GM23248 (cell line): ENCODE measurements around the gene NFATC3. TPM values are rescaled to one million over a fixed set of nuclear protein-coding genes. Genes with fewer than 3 reads are reported as not detected.

ENCODE experiments used
- DNase-seq: peaks from one replicate; pipeline ENCODE4 v3.0.0-alpha.2; 2015
- H2AFZ ChIP-seq: fragments of 200-600 bp; sonication (generic); 2 replicates; pipeline ENCODE4 v1.6.1; 2016; ENCODE audit warnings: antibody characterized with exemption
- H3F3A ChIP-seq: fragments of 200-600 bp; sonication (generic); 2 replicates; pipeline ENCODE4 v1.6.1; 2016; ENCODE audit warnings: mild to moderate bottlenecking, antibody characterized with exemption, mixed run types; ENCODE audit not compliant: insufficient read depth
- H3K27ac ChIP-seq: fragments of 200-600 bp; sonication (generic); 2 replicates; pipeline ENCODE4 v1.5.1; 2016; ENCODE audit warnings: mild to moderate bottlenecking
- H3K27me3 ChIP-seq: fragments of 200-600 bp; sonication (generic); replicated peaks from 2 replicates; pipeline ENCODE4 v1.6.1; 2016; ENCODE audit warnings: mild to moderate bottlenecking; ENCODE audit not compliant: insufficient read depth
- H3K36me3 ChIP-seq: fragments of 200-600 bp; sonication (generic); 2 replicates; pipeline ENCODE4 v1.6.1; 2016; ENCODE audit warnings: low read depth, mild to moderate bottlenecking
- H3K4me1 ChIP-seq: fragments of 200-600 bp; sonication (generic); 2 replicates; pipeline ENCODE4 v1.6.1; 2016; ENCODE audit warnings: mild to moderate bottlenecking; ENCODE audit not compliant: insufficient read depth
- H3K4me2 ChIP-seq: fragments of 200-600 bp; sonication (generic); one replicate; pipeline ENCODE4 v1.6.1; 2016; ENCODE audit warnings: mild to moderate bottlenecking; ENCODE audit not compliant: unreplicated experiment
- H3K4me3 ChIP-seq: fragments of 200-600 bp; sonication (generic); 2 replicates; pipeline ENCODE4 v1.5.1; 2016; ENCODE audit warnings: mild to moderate bottlenecking
- H3K79me2 ChIP-seq: fragments of 200-600 bp; sonication (generic); 2 replicates; pipeline ENCODE4 v1.6.1; 2016; ENCODE audit warnings: mild to moderate bottlenecking; ENCODE audit not compliant: insufficient read depth
- H3K9ac ChIP-seq: fragments of 200-600 bp; sonication (generic); 2 replicates; pipeline ENCODE4 v1.6.1; 2016; ENCODE audit warnings: mild to moderate bottlenecking
- H3K9me2 ChIP-seq: fragments of 200-600 bp; sonication (generic); 2 replicates; pipeline ENCODE4 v1.6.1; 2016; ENCODE audit warnings: mixed run types, mild to moderate bottlenecking, moderate library complexity; ENCODE audit not compliant: insufficient read depth
- H3K9me3 ChIP-seq: fragments of 200-600 bp; sonication (generic); one replicate; pipeline ENCODE4 v1.6.1; 2017; ENCODE audit warnings: low read depth
- H4K20me1 ChIP-seq: fragments of 200-600 bp; sonication (generic); 2 replicates; pipeline ENCODE4 v1.6.0; 2016; ENCODE audit not compliant: insufficient read depth
- EZH2 ChIP-seq: fragments of 200-600 bp; sonication (generic); IDR thresholded peaks from 2 replicates; pipeline ENCODE4 v1.6.1; 2018; ENCODE audit warnings: antibody characterized with exemption, mild to moderate bottlenecking; ENCODE audit not compliant: insufficient read depth, poor library complexity, severe bottlenecking
- EZH2phosphoT487 ChIP-seq: fragments of 200-600 bp; sonication (generic); IDR thresholded peaks from 2 replicates; pipeline ENCODE4 v1.6.1; 2018; ENCODE audit warnings: antibody characterized with exemption, moderate library complexity, mild to moderate bottlenecking, low read depth; ENCODE audit not compliant: insufficient read depth
- WGBS, 2 experiments: methylation state at CpG; one replicate each; pipeline ENCODE4 v1.1.6; 2015 to 2017; ENCODE audit warnings: low lambda C conversion rate in 2 of 2, low coverage in 1 of 2; ENCODE audit errors: missing lambda C conversion rate in 2 of 2; 5-methylcytosine and 5-hydroxymethylcytosine counted together
- in situ Hi-C: fragments of 300-500 bp; cut with MboI; formaldehyde crosslinking; loops from 2 replicates; pipeline ENCODE4 v1.15.0; 2020
- polyA plus RNA-seq: library from polyadenylated mRNA; unstranded; fragments of >200 nt; fragmentation: Nextera tagmentation; extraction: Ambion mirVana; gene quantifications from 2 replicates; pipeline ENCODE4 v1.2.1, GENCODE V29; 2016
- total RNA-seq: library from RNA; depleted of rRNA; stranded (reverse); fragments of >200 nt; shearing (Covaris generic); gene quantifications from 2 replicates; pipeline ENCODE4 v1.2.3, GENCODE V29; 2014

The NFATC3 gene
- total and polyA plus RNA-seq, 2 experiments from 2014 or later, result 10.2 to 14.2 TPM

- Histone ChIP-seq H3K27ac (peak overlapping the region; percentile 81), H3K79me2 (peaks cover 58% of the 10 kb centered on the region), H4K20me1 (no peaks in the 10 kb centered on the region), H2AFZ (peak overlapping the region; percentile 90), H3K27me3 (no peaks in the 10 kb centered on the region), H3K9ac (peak overlapping the region; percentile 90), H3F3A (peaks cover 23% of the 10 kb centered on the region), H3K36me3 (no peaks in the 10 kb centered on the region), H3K4me2 (peak overlapping the region; percentile 95), H3K9me2 (no peaks in the 10 kb centered on the region), H3K4me3 (peak overlapping the region; percentile 95), H3K4me1 (peaks cover 26% of the 10 kb centered on the region), H3K9me3 (no peaks in the 10 kb centered on the region)
- in situ Hi-C loops, result no loop called here
- 1 to 3% methylated on average over 6 of the region's 6 CpGs for WGBS, 2 experiments
- TF ChIP-seq EZH2phosphoT487 (no peak), EZH2 (no peak)
- peak; percentile 75 for DNase-seq
Measured at GRCh38 chr16:68086336-68086841, 1.2 kb downstream of the NFATC3 start.

GRCh38 chr16:68086860-68087268 lies 1.7 kb downstream of the NFATC3 start:
- Histone ChIP-seq H2AFZ (peak overlapping the region; percentile 90), H3K9me3 (no peaks in the 10 kb centered on the region), H3K4me1 (peaks cover 31% of the 10 kb centered on the region), H3F3A (peaks cover 27% of the 10 kb centered on the region), H3K9me2 (no peaks in the 10 kb centered on the region), H3K27ac (peak overlapping the region; percentile 81), H3K79me2 (peaks cover 63% of the 10 kb centered on the region), H3K27me3 (no peaks in the 10 kb centered on the region), H3K4me3 (peak overlapping the region; percentile 95), H4K20me1 (no peaks in the 10 kb centered on the region), H3K9ac (peak overlapping the region; percentile 90), H3K36me3 (no peaks in the 10 kb centered on the region), H3K4me2 (peak overlapping the region; percentile 95)
- TF ChIP-seq EZH2phosphoT487 (no peak), EZH2 (no peak)
- in situ Hi-C loops, result no loop called here
- peak; percentile 53 for DNase-seq
- 6 to 8% methylated on average over 6 of the region's 6 CpGs for WGBS, 2 experiments

- Histone ChIP-seq H3K4me2 (peak overlapping the region; percentile 95), H3K79me2 (peaks cover 71% of the 10 kb centered on the region), H3K27ac (no peak overlapping the region), H3K4me3 (peak overlapping the region; percentile 95), H3K9ac (peak overlapping the region; percentile 90; the same call in 1 of the 2 replicates), H3K4me1 (peaks cover 35% of the 10 kb centered on the region), H3K9me3 (no peaks in the 10 kb centered on the region), H2AFZ (no peak overlapping the region), H3F3A (peaks cover 29% of the 10 kb centered on the region), H3K36me3 (no peaks in the 10 kb centered on the region), H4K20me1 (no peaks in the 10 kb centered on the region), H3K27me3 (no peaks in the 10 kb centered on the region), H3K9me2 (no peaks in the 10 kb centered on the region)
- DNase-seq, result no peak
- in situ Hi-C loops, result no loop called here
- TF ChIP-seq EZH2, result no peak
- no peak for TF ChIP-seq EZH2phosphoT487
- 80% methylated on average over 2 of the region's 2 CpGs for whole genome bisulfite sequencing, 2 experiments
Measured at GRCh38 chr16:68087688-68088087, 2.5 kb downstream of the NFATC3 start.

- DNase-seq, result no peak
- Histone ChIP-seq H3K9me3 (no peaks in the 10 kb centered on the region), H3K27me3 (no peaks in the 10 kb centered on the region), H3K4me3 (no peak overlapping the region), H3K4me1 (peaks cover 35% of the 10 kb centered on the region), H3F3A (peaks cover 29% of the 10 kb centered on the region), H3K9me2 (no peaks in the 10 kb centered on the region), H2AFZ (no peak overlapping the region), H3K27ac (no peak overlapping the region), H3K36me3 (no peaks in the 10 kb centered on the region), H3K9ac (no peak overlapping the region), H4K20me1 (no peaks in the 10 kb centered on the region), H3K4me2 (no peak overlapping the region), H3K79me2 (peaks cover 78% of the 10 kb centered on the region)
- WGBS, 2 experiments, result 92 to 93% methylated on average over 9 of the region's 9 CpGs
- in situ Hi-C loops, result no loop called here
- TF ChIP-seq EZH2phosphoT487 (no peak), EZH2 (no peak)
Measured at GRCh38 chr16:68088130-68088972, 3.2 kb downstream of the NFATC3 start.
